Gastrocnemius medialis (tissue), 4 donors: ENCODE results near the gene PPA1. TPM values are rescaled to one million over a fixed set of nuclear protein-coding genes. Genes with fewer than 3 reads are reported as not detected.
A peak's percentile ranks its signal among the peaks of the same experiment; 100 is the strongest.
"Not testable (repeated sequence)": the region's sequence is repeated elsewhere in the genome, so short reads cannot be mapped to it uniquely, and the experiment has no call there.

ENCODE experiments used
- ATAC-seq, 2 donors: fragments of 150-250 bp; one replicate each; pipeline ENCODE4 v1.9.1; 2016
- DNase-seq, 2 donors: peaks; one replicate each; pipeline ENCODE4 v3.0.0-alpha.2; 2019
- H3K27ac ChIP-seq, 4 donors: fragments of 200-600 bp; sonication (generic); 1 replicate in 1 of 4; 2 replicates in 3 of 4; pipeline ENCODE4 v1.5.1; 2016 to 2018; ENCODE audit warnings: mild to moderate bottlenecking in 2 of 4, moderate library complexity in 1 of 4
- H3K27me3 ChIP-seq, 3 donors: fragments of 200-600 bp; sonication (generic) in 2 of 3; 1 replicate in 1 of 3; 2 replicates in 2 of 3; pipeline versions ENCODE4 v1.5.1 to v1.6.0; 2016 to 2019; ENCODE audit warnings: mild to moderate bottlenecking in 1 of 3, moderate library complexity in 1 of 3
- H3K36me3 ChIP-seq, 2 donors: fragments of 200-600 bp; sonication (generic) in 1 of 2; one replicate each; pipeline ENCODE4 v1.5.1; 2017 to 2018
- H3K4me1 ChIP-seq, 2 donors: fragments of 200-600 bp; sonication (generic) in 1 of 2; one replicate each; pipeline ENCODE4 v1.5.1; 2016 to 2017; ENCODE audit warnings: mild to moderate bottlenecking in 2 of 2
- H3K4me3 ChIP-seq, 4 donors: fragments of 200-600 bp; sonication (generic) in 3 of 4; 1 replicate in 1 of 4; 2 replicates in 3 of 4; pipeline ENCODE4 v1.5.1; 2016 to 2019; ENCODE audit warnings: mild to moderate bottlenecking in 2 of 4
- H3K9me3 ChIP-seq, 3 donors: fragments of 200-600 bp; sonication (generic) in 2 of 3; 1 replicate in 1 of 3; 2 replicates in 2 of 3; pipeline ENCODE4 v1.5.1; 2016 to 2019
- POLR2A ChIP-seq, 2 donors: fragments of 450-650 bp; IDR thresholded peaks; one replicate each; pipeline ENCODE4 v1.6.1; 2017; ENCODE audit warnings: antibody characterized with exemption in 2 of 2, mild to moderate bottlenecking in 2 of 2, moderate library complexity in 2 of 2
- in situ Hi-C, 4 donors: fragments of 200-750 bp; cut with MboI; loops; one replicate each; pipeline versions ENCODE4 v1.15.0 to v1.8.0; 2017; ENCODE audit warnings: low sequenced_read_pairs in 4 of 4
- intact Hi-C: fragments of 100-400 bp; cut with DNase I; formaldehyde crosslinking; loops from one replicate; pipeline ENCODE4 v1.15.1; 2023; ENCODE audit warnings: low total_unique reads
- total RNA-seq, 4 donors: library from RNA; depleted of rRNA; stranded (reverse); fragments of >200 nt; gene quantifications; one replicate each; pipeline versions ENCODE4 v1.1.0 to v1.2.3, GENCODE V29; 2016
- TF ChIP-seq, protein P1 (sequence below), 5 experiments: fragments of 450-650 bp in 3 of 5; fragments of 200-600 bp in 2 of 5; sonication (generic) in 2 of 5; IDR thresholded peaks in 4 of 5; conservative IDR thresholded peaks in 1 of 5; 1 replicate in 4 of 5; 2 replicates in 1 of 5; pipeline ENCODE4 v1.5.1; 2016 to 2019; ENCODE audit warnings: antibody characterized with exemption in 5 of 5, mild to moderate bottlenecking in 3 of 5, moderate library complexity in 3 of 5

PPA1 gene
- total RNA-seq, 4 donors from 2014 or later: 73.9 to 146 (median 95.3) TPM

DNA sequence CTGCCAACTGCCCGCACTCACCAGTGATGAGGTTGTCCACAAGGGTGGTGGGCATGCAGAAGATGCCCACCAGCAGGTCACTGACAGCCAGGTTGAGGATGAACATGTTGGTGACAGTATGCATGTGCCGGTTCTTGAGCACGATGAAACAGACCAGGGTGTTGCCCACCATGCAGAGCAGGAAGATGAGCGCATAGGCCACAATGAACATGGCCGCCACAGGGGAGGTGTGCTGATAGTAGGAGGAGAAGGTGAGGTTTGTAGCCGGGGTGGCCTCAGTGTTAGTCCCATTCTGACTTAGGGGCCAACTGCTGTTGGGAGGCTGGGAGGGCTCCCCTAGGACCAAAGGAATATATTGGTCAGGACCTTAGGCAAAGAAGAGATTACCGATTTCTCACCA is 32.8 kb upstream of the PPA1 start:
- no peak for DNase-seq
- no peak for TF ChIP-seq POLR2A (IDR thresholded peaks at IDR 0.05)
- TF ChIP-seq, protein P1, sequence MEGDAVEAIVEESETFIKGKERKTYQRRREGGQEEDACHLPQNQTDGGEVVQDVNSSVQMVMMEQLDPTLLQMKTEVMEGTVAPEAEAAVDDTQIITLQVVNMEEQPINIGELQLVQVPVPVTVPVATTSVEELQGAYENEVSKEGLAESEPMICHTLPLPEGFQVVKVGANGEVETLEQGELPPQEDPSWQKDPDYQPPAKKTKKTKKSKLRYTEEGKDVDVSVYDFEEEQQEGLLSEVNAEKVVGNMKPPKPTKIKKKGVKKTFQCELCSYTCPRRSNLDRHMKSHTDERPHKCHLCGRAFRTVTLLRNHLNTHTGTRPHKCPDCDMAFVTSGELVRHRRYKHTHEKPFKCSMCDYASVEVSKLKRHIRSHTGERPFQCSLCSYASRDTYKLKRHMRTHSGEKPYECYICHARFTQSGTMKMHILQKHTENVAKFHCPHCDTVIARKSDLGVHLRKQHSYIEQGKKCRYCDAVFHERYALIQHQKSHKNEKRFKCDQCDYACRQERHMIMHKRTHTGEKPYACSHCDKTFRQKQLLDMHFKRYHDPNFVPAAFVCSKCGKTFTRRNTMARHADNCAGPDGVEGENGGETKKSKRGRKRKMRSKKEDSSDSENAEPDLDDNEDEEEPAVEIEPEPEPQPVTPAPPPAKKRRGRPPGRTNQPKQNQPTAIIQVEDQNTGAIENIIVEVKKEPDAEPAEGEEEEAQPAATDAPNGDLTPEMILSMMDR (IDR thresholded peaks at IDR 0.05 in 4 of 5, conservative IDR thresholded peaks at IDR 0.05 in 1 of 5): no peak
- Histone ChIP-seq H3K27ac (no peak overlapping the region), H3K4me1 (no peaks in the 10 kb centered on the region), H3K4me3 (no peak overlapping the region), H3K27me3 (no peaks in the 10 kb centered on the region), H3K9me3 (no peaks in the 10 kb centered on the region), H3K36me3 (no peaks in the 10 kb centered on the region)
- intact Hi-C loops (no loop called here), in situ Hi-C loops (no loop called here)
- ATAC-seq: no peak

DNA sequence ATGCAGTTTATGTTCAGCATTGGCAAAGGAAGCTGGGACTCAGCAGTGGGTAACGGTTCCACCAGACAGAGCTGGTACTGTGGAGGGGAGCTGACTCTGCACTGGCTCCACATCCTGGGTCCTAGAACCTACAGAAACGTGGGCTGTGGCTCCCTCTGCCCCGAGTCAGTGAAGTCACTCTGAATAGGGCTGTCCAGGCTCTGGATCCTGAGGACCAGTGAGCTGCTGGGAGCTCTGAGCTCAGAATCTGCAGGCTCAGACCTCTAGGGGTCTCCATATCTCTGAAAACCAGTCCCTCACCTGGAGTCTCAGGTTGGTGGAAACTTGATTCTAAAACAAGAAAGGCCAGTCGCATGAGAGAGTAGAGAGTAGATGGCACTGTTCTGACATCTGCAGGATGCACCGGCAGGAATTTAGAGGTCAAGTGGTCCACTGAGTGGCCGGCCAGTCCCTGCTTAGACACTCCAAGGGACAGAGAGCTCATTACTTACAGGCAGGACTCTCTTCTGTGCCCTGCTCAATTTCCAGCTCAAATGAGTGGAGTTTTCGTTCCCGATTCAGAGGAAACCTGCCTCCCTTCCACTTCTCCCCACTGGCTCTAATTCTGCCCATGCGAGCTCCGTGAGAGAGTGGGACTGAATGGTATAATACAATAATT is 31.9 kb upstream of the PPA1 start:
- intact Hi-C loops: no loop called here

DNA sequence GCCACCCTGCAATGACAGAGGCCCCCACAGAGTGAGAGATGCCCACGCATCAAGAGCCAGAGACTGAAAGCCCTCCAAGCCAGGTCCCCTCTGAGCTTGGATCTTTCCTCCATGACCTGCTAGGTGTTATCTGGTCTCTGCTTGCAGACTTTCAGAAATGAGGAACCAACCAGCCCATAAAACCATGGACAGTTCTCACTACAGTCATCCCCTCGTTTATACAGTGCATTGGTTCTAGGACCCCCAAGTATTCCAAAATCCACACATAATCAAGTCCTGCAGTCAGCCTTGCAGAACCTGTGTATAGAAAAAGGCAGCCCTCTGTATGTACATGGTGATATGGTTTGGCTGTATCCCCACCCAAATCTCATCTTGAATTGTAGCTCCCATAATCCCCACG is 27.5 kb upstream of the PPA1 start:
- ATAC-seq: no peak

More for the DNA sequence above, 31.9 kb upstream of the PPA1 start:
- Histone ChIP-seq H3K27ac (no peak overlapping the region), H3K4me3 (no peak overlapping the region), H3K9me3 (no peaks in the 10 kb centered on the region), H3K36me3 (no peaks in the 10 kb centered on the region), H3K27me3 (no peaks in the 10 kb centered on the region), H3K4me1 (no peaks in the 10 kb centered on the region)
- ATAC-seq: peak; percentile 22 to 30
- no peak for DNase-seq
- in situ Hi-C loops: no loop called here
- TF ChIP-seq, protein P1 (IDR thresholded peaks at IDR 0.05 in 4 of 5, conservative IDR thresholded peaks at IDR 0.05 in 1 of 5): no peak
- no peak for TF ChIP-seq POLR2A (IDR thresholded peaks at IDR 0.05)

DNA sequence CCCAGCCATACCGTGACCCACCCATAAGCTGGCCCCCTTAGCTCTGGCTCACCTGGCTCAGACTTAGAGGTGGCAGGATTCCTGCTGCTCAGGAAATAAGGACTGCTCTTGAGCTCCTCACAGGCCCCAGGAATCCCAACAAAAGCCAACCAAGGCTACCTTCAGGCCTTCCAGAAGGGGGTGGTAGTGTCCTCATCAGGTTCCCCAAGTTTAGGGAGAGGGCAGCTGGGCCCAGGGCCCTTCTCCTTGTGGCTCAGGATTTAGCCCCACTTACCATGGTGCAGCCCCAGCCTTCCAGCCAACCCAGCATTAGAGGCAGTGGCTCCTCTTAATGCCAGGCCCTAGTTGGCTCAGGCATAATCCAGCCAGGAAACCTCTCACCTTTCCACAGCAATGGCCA is 27.0 kb upstream of the PPA1 start:
- Histone ChIP-seq H3K9me3 (no peaks in the 10 kb centered on the region), H3K27me3 (peaks cover 6 to 18% (median 9%) of the 10 kb centered on the region in 3 donors), H3K4me1 (no peaks in the 10 kb centered on the region), H3K36me3 (no peaks in the 10 kb centered on the region), H3K27ac (no peak overlapping the region), H3K4me3 (no peak overlapping the region)
- DNase-seq (no peak), ATAC-seq (no peak)
- TF ChIP-seq, protein P1 (IDR thresholded peaks at IDR 0.05 in 4 of 5, conservative IDR thresholded peaks at IDR 0.05 in 1 of 5): no peak
- TF ChIP-seq POLR2A (IDR thresholded peaks at IDR 0.05): no peak
- intact Hi-C loops: no loop called here
- in situ Hi-C loops: no loop called here

More for the DNA sequence above, 27.5 kb upstream of the PPA1 start:
- in situ Hi-C loops: no loop called here
- Histone ChIP-seq H3K9me3 (no peaks in the 10 kb centered on the region), H3K27me3 (peaks cover 2 to 13% (median 5%) of the 10 kb centered on the region in 3 donors), H3K36me3 (no peaks in the 10 kb centered on the region), H3K4me1 (no peaks in the 10 kb centered on the region), H3K27ac (no peak overlapping the region), H3K4me3 (no peak overlapping the region)
- DNase-seq: no peak
- intact Hi-C loops: no loop called here
- TF ChIP-seq, protein P1 (IDR thresholded peaks at IDR 0.05 in 4 of 5, conservative IDR thresholded peaks at IDR 0.05 in 1 of 5): no peak
- no peak for TF ChIP-seq POLR2A (IDR thresholded peaks at IDR 0.05)

DNA sequence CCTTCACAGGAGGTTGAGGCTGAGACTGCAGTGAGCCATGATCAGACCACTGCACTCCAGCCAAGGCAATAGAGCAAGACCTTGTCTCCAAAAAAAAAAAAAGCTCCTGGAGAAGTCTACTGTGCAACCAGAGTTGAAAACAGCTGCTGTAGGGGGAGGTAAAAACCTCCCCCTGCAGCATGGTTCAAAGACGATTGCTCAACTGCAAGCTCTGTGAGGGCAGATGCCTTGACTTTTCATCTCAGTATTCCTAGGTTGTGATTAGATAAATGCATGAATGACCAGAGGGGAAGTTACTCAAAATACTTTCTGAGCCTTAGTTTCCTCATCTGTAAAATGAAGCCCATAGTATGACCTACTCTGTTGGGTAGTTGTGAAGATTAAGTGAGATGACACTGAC is 25.0 kb upstream of the PPA1 start:
- no peaks in the 10 kb centered on the region for H3K9me3 ChIP-seq
- H3K36me3 ChIP-seq: no peaks in the 10 kb centered on the region
- intact Hi-C loops (no loop called here), in situ Hi-C loops (no loop called here)
- ATAC-seq (no peak), DNase-seq (no peak)
- H3K4me1 ChIP-seq: no peaks in the 10 kb centered on the region
- no peak for TF ChIP-seq POLR2A (IDR thresholded peaks at IDR 0.05)
- TF ChIP-seq, protein P1 (IDR thresholded peaks at IDR 0.05 in 4 of 5, conservative IDR thresholded peaks at IDR 0.05 in 1 of 5): no peak
- H3K27ac ChIP-seq: no peak overlapping the region
- no peak overlapping the region for H3K4me3 ChIP-seq
- peaks cover 14 to 28% (median 24%) of the 10 kb centered on the region in 3 donors for H3K27me3 ChIP-seq

DNA sequence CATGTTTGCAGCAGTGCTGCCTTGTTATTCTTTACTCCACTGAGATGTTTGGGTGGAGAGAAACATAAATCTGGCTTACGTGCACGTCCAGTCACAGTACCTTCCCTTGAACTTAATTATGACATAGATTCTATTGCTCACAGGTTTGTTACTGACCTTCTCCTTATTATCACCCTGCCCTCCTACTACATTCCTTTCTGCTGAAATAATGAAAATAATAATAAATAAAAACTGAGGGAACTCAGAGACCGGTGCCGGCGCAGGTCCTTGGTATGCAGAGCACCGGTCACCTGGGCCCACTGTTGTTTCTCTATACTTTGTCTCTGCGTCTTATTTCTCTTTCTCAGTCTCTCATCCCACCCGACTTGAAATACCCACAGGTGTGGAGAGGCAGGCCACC is 24.6 kb upstream of the PPA1 start:
- H3K36me3 ChIP-seq, H3K9me3 ChIP-seq, H3K27ac ChIP-seq, H3K4me3 ChIP-seq, in situ Hi-C loops, DNase-seq, ATAC-seq, intact Hi-C loops, H3K4me1 ChIP-seq: not testable (repeated sequence)
- peaks cover 14 to 28% (median 24%) of the 10 kb centered on the region in 3 donors for H3K27me3 ChIP-seq
